Small intestine (tissue), 7 donors: ENCODE data around the gene PIGH. TPM values are rescaled to one million over a fixed set of nuclear protein-coding genes. Genes with fewer than 3 reads are reported as not detected.

Experiments
- DNase-seq, 2 donors: peaks; one replicate each; pipeline versions ENCODE4 v3.0.0 to v3.0.0-alpha.2; 2013
- FAIRE-seq: peaks from 2 replicates; lab custom pipeline; 2012; peaks lifted over from hg19 to GRCh38; lab: Jason Lieb, UNC
- H3K27ac ChIP-seq, 3 donors: one replicate each; pipeline ENCODE4 v1.5.1; 2013; ENCODE audit warnings: low read length in 2 of 3, mild to moderate bottlenecking in 2 of 3, control low read depth in 1 of 3, inconsistent platforms in 1 of 3, low read depth in 1 of 3, moderate library complexity in 1 of 3
- H3K27me3 ChIP-seq, 3 donors: one replicate each; pipeline ENCODE4 v1.6.1; 2013; ENCODE audit warnings: low read length in 3 of 3, inconsistent platforms in 1 of 3; ENCODE audit not compliant: control insufficient read depth in 3 of 3, insufficient read depth in 3 of 3
- H3K36me3 ChIP-seq, 3 donors: one replicate each; pipeline ENCODE4 v1.6.1; 2013; ENCODE audit warnings: low read length in 3 of 3, inconsistent platforms in 1 of 3, low read depth in 1 of 3, mild to moderate bottlenecking in 1 of 3, moderate library complexity in 1 of 3; ENCODE audit not compliant: control insufficient read depth in 3 of 3, insufficient read depth in 2 of 3
- H3K4me1 ChIP-seq, 3 donors: one replicate each; pipeline ENCODE4 v1.6.1; 2013; ENCODE audit warnings: low read length in 2 of 3, inconsistent platforms in 1 of 3, low read depth in 1 of 3, mild to moderate bottlenecking in 1 of 3, moderate library complexity in 1 of 3; ENCODE audit not compliant: control insufficient read depth in 3 of 3, insufficient read depth in 2 of 3
- H3K4me3 ChIP-seq, 3 donors: one replicate each; pipeline ENCODE4 v1.5.1; 2013; ENCODE audit warnings: low read length in 3 of 3, control low read depth in 1 of 3, inconsistent platforms in 1 of 3, low read depth in 1 of 3, mild to moderate bottlenecking in 1 of 3, moderate library complexity in 1 of 3
- H3K9me3 ChIP-seq, 2 donors: one replicate each; pipeline ENCODE4 v1.6.1; 2013; ENCODE audit warnings: low read depth in 1 of 2, low read length in 1 of 2; ENCODE audit not compliant: control insufficient read depth in 2 of 2, insufficient read depth in 1 of 2
- WGBS, 3 donors: extraction: QIAGEN DNeasy Blood & Tissue Kit; methylation state at CpG; one replicate each; pipeline ENCODE4 v1.1.7; 2013; 5-methylcytosine and 5-hydroxymethylcytosine counted together
- polyA plus RNA-seq, 4 donors: library from polyadenylated mRNA; stranded (reverse) in 3 of 4; unstranded in 1 of 4; fragments of 200-250 nt in 3 of 4; fragments of 120-200 nt in 1 of 4; gene quantifications; one replicate each; pipeline versions ENCODE4 v1.2.1 to v1.2.3, GENCODE V29; 2013
- donor health status: healthy with polysubstance abuse.
- donor health status: control.
- donor health status: control.
- donor health status: Bipolar disorder and iron deficiency.
- donor health status: healthy.

Gene PIGH
- polyA plus RNA-seq, 4 donors = 19.6 to 53.9 (median 22.6) TPM

DNA sequence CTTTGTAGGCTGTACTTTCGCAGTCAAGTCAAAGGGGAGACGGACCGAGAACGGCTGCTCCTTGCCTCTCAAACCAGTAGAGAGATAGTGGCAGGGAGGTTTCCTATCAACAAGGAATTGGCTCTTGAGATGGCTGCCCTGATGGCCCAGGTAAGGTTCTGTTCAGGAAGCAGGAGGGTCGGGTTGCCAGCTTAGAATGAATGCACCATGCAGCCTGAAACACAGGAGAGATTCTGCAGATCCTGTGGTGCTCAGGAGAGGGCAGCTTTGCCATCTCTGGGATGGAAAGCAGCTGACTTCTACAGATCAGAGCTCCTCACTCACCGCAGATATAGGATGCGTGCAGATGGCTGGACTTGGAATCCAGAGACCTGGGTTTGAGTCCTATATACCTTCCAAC lies 18.0 kb downstream of the PIGH start:
- peak overlapping the region in 1 of 3 donors; percentile 83 for H3K27ac ChIP-seq
- H3K27me3 ChIP-seq = no peaks in the 10 kb centered on the region
- DNase-seq = no peak
- peaks cover 0 to 28% (median 5%) of the 10 kb centered on the region in 3 donors for H3K4me1 ChIP-seq
- H3K4me3 ChIP-seq = no peak overlapping the region
- 85 to 92% (median 90%) methylated on average over 7 of the region's 7 CpGs for WGBS, 3 donors
- FAIRE-seq = no peak
- H3K36me3 ChIP-seq = peaks cover 0 to 72% (median 15%) of the 10 kb centered on the region in 3 donors
- H3K9me3 ChIP-seq = no peaks in the 10 kb centered on the region

DNA sequence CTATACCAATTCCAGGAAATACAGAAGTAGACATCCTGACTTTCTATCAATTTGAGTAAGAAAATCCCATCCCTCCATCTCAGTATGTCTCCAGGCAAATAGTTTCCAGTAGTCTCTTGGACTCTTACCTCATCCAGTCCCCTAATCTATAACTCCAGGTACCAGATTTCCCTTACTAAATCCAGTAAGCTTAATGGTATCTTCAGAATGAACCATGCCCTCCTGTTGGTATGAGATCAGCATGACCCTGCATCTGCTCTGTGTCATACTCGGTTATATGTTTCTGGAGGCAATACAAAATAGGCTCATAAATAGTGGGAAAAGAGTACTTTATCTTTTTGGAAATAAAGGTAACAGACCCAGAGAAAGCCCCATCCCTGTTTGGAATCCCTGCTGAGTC lies 18.4 kb downstream of the PIGH start:
- FAIRE-seq (no peak), DNase-seq (peak; percentile 40 to 54)
- H3K9me3 ChIP-seq = no peaks in the 10 kb centered on the region
- peak overlapping the region in 1 of 3 donors; percentile 83 for H3K27ac ChIP-seq
- H3K36me3 ChIP-seq = peaks cover 0 to 70% (median 12%) of the 10 kb centered on the region in 3 donors
- H3K4me3 ChIP-seq = no peak overlapping the region
- WGBS, 3 donors = 28 to 63% (median 61%) methylated on average over 1 of the region's 1 CpG
- H3K4me1 ChIP-seq = peaks cover 0 to 32% (median 5%) of the 10 kb centered on the region in 3 donors
- no peaks in the 10 kb centered on the region for H3K27me3 ChIP-seq

DNA sequence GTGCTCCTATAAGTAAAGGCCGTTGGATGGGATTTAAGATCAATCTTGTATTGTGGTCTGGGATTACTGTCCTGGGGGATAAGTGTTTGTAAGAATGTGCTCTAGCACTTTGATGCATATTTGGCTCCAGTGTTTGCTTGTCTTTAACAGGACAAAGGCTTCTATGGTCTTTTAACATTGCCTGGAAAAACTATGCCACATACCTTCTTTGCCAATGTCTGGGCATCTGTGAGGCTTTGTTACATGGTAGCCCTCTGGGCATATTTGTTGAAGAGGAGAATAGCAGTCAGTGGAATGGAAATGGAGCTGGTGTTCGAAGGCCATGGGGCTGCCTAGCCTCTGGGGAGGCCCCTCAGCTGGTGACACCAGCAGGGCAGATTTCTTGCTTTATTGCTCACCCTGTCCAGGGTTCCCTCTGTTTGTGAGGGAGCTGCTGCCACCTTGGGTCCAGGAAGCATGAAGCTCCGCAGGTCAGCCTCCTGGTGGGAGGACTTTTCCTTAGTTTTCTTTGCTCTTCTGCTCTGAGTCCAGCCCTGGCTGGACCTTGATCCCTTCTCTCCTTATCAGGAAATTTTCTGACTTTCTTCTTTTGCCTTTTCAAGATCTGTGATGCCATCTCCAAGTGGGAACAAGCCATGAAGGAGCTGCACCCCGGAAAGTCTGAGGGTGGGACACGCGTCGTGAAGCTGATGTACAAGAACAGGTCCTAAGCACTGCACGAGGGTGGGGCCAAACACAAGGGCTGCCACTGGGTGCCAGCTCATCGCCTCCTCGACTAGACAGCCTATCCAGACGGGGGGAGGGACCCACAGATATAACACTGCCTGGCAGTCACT lies 19.5 kb downstream of the PIGH start:
- no peaks in the 10 kb centered on the region for H3K27me3 ChIP-seq
- WGBS, 3 donors = 35 to 69% (median 55%) methylated on average over 11 of the region's 11 CpGs
- peak overlapping the region; percentile 9 to 83 (median 62) for H3K27ac ChIP-seq
- no peak overlapping the region for H3K4me3 ChIP-seq
- no peaks in the 10 kb centered on the region for H3K9me3 ChIP-seq
- no peak for FAIRE-seq
- H3K36me3 ChIP-seq = peaks cover 0 to 70% (median 11%) of the 10 kb centered on the region in 3 donors
- H3K4me1 ChIP-seq = peaks cover 0 to 39% (median 5%) of the 10 kb centered on the region in 3 donors
- DNase-seq = peak; percentile 83 to 88

DNA sequence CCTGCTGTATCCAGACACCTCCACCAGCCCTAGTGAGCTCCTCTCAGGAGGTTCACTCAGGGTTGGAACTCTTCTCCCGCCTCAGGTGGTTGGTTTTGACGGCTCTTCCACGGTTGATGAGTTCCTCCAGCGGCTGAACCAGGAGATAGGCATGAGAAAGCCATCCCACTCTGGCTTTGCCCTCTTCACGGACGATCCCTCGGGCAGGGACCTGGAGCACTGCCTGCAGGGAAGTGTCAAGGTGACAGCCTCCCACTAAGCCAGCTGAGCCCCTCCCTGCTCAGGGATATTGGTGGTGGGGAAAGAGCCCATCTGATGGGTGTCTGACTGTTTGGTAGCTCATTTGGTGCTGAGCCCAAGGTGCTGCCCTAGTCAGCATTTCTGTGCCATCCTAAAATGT lies 20.4 kb downstream of the PIGH start:
- Histone ChIP-seq H3K4me1 (peaks cover 0 to 39% (median 5%) of the 10 kb centered on the region in 3 donors), H3K27ac (peak overlapping the region in 1 of 3 donors; percentile 83), H3K36me3 (peaks cover 0 to 73% (median 8%) of the 10 kb centered on the region in 3 donors), H3K9me3 (no peaks in the 10 kb centered on the region), H3K27me3 (no peaks in the 10 kb centered on the region), H3K4me3 (no peak overlapping the region)
- DNase-seq (no peak), FAIRE-seq (no peak)
- WGBS, 3 donors = 87 to 91% (median 90%) methylated on average over 7 of the region's 7 CpGs

DNA sequence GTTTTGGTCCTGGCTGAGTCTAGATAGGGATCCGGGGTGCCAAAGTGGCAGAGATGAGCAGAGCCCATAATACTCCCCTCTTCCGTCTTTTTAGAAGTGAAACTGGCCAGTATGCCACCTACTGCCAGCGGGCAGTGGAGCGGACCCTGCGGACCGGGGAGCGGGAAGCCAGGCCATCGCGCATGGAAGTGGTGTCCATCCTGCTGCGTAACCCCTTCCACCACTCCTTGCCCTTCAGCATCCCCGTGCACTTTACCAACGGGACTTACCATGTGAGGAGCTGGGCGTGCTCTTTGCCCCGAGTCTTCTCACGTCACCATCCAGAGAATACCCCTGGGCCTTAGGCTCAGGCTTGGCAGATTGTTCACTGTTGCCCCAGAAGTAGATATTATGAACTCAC lies 21.0 kb downstream of the PIGH start:
- WGBS, 3 donors = 77 to 79% (median 78%) methylated on average over 15 of the region's 15 CpGs
- no peak for FAIRE-seq
- Histone ChIP-seq H3K27me3 (no peaks in the 10 kb centered on the region), H3K9me3 (no peaks in the 10 kb centered on the region), H3K4me3 (no peak overlapping the region), H3K4me1 (peaks cover 0 to 39% (median 5%) of the 10 kb centered on the region in 3 donors), H3K27ac (no peak overlapping the region), H3K36me3 (peaks cover 0 to 79% (median 8%) of the 10 kb centered on the region in 3 donors)
- DNase-seq = no peak

DNA sequence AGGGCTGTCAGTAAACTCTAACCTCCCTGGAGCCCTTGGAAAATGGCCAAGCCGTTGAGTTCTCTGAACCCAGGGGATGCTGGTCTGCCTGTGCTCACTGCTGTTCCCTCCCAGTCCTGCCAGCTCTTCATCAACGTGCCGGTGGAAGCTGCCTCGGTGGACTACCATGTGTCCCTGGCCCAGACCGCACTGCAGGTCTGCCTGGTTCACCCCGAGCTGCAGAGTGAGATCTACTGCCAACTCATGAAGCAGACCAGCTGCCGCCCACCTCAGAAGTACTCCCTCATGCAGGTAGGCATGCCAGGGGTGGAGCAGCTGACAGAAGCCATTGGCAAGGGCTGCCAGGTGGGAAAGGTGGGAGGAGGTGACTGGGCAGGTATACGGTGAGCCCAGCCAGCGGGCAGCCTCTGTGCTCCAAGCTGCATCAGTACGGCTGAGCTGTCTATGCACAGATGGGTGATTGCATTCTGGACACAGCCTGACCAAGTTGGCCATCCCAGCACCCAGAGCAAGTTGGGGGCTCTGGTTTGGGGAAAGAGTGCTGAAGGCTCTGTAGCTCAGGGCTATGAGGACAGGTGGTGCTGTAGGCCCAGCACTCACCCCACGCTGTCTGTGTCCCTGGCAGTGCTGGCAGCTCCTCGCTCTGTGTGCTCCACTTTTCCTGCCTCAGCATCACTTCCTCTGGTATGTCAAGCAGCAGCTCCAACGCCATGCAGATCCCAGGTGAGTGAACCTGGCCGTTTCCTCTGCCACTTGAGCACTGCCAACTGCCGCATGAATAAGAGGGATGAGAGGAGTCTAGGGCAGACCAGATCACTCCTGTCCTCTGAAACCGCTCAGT lies 21.9 kb downstream of the PIGH start:
- Histone ChIP-seq H3K36me3 (peaks cover 0 to 78% (median 8%) of the 10 kb centered on the region in 3 donors), H3K27me3 (no peaks in the 10 kb centered on the region), H3K4me3 (no peak overlapping the region), H3K9me3 (no peaks in the 10 kb centered on the region), H3K4me1 (peaks cover 0 to 42% (median 5%) of the 10 kb centered on the region in 3 donors), H3K27ac (no peak overlapping the region)
- FAIRE-seq (no peak), DNase-seq (no peak)
- WGBS, 3 donors = 84 to 88% (median 85%) methylated on average over 16 of the region's 16 CpGs

DNA sequence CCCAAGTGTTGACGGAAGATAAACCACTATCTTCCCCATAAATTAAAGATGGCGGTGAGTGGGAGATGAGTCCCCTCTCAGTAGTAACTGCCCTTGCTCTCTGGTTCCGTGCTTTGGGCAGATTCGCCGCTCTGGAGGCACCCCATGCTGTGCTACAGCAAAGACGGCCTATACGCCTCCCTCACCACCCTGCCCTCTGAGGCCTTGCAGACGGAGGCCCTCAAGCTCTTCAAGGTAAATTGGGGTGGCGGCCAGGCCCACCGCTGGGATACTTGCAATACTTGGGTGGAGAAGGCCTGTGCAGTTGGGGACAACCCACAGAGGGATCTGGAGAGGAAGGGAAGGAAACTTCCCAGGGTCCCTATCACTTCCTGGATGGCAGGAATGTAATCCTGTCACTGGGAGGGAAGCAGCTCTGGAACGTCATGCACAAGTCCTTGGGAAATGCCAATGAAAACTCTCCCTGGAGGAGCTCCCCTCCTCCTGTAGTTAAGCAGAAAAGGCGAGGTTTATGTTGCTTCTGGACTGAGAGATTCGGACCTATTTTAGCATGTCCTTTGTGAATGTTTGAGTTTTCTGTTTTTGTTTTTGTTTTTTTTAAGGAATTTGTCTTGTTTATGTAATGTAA lies 22.8 kb downstream of the PIGH start:
- no peak for FAIRE-seq
- 81 to 86% (median 85%) methylated on average over 13 of the region's 13 CpGs for WGBS, 3 donors
- Histone ChIP-seq H3K4me3 (no peak overlapping the region), H3K4me1 (peaks cover 0 to 49% (median 5%) of the 10 kb centered on the region in 3 donors), H3K36me3 (peaks cover 0 to 84% (median 7%) of the 10 kb centered on the region in 3 donors), H3K27me3 (no peaks in the 10 kb centered on the region), H3K9me3 (no peaks in the 10 kb centered on the region), H3K27ac (no peak overlapping the region)
- no peak for DNase-seq
